ENCODE measurements around the gene MSH3. TPM values are rescaled to one million over a fixed set of nuclear protein-coding genes. Genes with fewer than 3 reads are reported as not detected.
"Not testable (repeated sequence)": the region's sequence is repeated elsewhere in the genome, so short reads cannot be mapped to it uniquely, and the experiment has no call there.

MSH3 gene
- total RNA-seq, 1 donor from 2014 or later: 17.6 TPM

DNA sequence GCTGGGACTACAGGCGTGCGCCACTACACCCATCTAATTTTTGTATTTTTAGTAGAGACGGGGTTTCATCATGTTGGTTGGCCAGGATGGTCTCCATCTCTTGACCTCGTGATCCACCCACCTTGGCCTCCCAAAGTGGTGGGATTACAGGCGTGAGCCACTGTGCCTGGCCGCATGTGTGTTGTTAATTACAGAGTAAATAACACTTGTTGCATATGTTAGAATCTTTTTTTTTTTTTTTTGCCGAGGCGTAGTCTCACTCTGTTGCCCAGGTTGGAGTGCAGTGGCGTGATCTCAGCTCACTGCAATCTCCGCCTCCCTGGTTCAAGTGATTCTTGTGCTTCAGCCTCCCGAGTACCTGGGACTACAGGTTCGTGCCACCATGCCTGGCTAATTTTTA is 86.0 kb downstream of the MSH3 start:
- DNase-seq (ENCODE audit: low spot score); intact Hi-C loops (cut with DNase I); ATAC-seq: not testable (repeated sequence)

DNA sequence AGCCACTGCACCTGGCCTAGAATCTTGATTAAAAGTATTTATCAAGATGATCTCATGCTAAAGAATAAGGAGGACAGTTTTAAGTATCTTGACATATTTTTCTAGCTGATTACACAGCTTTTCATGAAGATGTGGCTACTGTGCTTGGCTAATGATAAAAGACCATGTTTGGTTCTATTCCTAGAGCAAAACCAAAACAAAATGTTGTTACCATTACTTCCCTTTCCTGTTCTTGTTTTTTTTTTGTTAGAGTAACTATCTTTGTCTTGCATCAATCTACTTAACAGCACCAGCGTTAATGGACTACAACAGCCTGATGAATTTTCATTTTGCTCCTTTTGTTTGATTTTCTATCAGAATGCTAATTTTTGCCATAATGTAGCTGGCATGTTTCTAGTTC is 86.5 kb downstream of the MSH3 start:
- intact Hi-C loops (cut with DNase I): no loop called here
- ATAC-seq (no peak), DNase-seq (ENCODE audit: low spot score) (no peak)

DNA sequence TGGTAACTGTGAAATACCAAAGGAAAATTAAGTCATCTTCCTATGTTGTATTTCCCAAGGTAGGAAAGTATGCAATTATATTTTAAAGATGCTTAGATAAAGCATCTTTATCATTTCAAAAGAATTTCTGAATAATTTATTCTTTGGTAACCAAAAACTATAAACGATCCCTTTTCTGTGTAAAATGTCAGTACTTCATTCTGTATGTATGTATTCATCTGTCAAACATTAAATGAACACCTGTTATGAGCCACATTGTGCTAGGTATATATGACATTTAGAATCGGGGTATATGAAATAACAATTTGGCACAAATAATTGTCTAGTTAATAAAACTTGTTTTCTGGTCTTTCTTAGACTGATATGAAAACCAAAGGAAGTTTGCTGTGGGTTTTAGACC is 89.7 kb downstream of the MSH3 start:
- ATAC-seq: no peak
- DNase-seq (ENCODE audit: low spot score): no peak
- intact Hi-C loops (cut with DNase I): no loop called here

DNA sequence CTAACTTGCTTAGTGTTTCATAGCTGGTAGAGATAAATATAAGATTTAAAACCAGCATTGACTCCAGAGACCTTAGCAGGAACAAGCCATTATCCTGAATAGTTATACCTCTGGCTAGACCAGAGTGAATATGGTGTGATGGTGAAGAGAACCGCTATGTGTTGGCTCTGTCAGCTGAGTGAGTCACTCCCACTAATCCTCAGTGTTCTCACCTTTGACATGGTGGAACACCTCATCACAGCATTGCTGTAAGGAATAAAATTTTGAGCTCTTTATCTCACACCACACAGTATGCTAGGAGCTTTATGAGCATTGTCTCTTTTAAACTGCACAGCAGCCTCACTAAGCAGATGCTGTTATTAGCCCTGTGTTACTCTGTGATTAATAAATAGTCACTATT is 91.0 kb downstream of the MSH3 start:
- no peak for DNase-seq (ENCODE audit: low spot score)
- intact Hi-C loops (cut with DNase I): no loop called here
- ATAC-seq: no peak

DNA sequence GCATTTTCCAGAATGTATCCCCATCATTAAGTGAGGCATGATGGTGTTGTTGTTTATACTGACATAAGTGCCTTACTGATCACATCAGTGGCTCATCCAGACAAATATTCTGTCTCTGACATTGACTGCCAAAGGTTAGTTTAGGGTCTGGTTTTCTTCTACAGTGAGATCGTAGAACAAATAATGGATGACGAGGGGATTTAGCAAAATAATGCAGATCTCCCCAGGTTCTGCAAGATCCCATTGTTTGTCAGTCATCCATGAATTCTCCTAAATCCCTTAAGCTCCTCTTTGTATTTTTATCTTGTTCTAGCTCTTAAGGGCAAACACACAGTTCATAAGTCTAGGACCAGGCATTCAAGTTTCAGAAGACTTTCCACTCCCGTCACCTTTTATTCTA is 93.5 kb downstream of the MSH3 start:
- DNase-seq (ENCODE audit: low spot score) (no peak), ATAC-seq (no peak)
- intact Hi-C loops (cut with DNase I): no loop called here

DNA sequence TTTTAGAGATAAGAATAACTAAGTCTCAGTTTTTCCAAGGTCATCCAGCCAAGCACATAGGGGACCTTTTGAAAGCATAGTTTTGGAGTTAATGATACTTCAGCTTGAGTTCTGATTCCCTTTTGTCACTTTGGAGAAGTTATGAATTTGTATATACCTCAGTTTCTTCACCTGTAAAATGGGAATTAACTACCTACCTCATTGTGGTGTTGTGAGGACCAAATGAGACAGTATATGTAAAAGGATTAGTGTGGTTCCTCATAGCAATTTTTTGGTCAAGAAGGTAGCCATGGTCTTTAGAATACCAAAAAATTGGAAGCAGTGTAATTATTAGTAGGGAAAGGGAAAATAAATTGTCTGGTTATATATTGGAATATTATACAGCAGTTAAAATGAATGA is 98.0 kb downstream of the MSH3 start:
- intact Hi-C loops (cut with DNase I): no loop called here
- no peak for ATAC-seq
- DNase-seq (ENCODE audit: low spot score): no peak

DNA sequence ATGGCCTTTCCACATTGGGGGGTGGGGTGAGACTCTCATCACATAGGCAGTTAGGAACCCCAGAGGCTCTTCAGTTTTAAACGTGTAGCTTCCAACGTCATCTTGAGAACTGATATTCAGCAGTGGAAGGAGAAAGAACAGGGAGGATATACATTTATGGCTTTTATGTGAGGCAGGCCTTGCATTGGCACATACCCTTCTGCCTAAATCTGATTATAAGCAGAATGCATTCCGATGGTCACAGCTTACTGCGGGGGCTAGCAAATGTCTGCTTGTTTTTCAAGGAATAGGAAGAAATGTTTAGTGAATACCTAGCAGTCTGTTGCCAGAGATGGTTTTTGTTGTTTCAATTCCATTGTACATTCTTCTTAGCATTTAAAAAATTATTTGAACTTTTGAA is 99.3 kb downstream of the MSH3 start:
- DNase-seq (ENCODE audit: low spot score) (no peak), ATAC-seq (no peak)
- intact Hi-C loops (cut with DNase I): no loop called here

DNA sequence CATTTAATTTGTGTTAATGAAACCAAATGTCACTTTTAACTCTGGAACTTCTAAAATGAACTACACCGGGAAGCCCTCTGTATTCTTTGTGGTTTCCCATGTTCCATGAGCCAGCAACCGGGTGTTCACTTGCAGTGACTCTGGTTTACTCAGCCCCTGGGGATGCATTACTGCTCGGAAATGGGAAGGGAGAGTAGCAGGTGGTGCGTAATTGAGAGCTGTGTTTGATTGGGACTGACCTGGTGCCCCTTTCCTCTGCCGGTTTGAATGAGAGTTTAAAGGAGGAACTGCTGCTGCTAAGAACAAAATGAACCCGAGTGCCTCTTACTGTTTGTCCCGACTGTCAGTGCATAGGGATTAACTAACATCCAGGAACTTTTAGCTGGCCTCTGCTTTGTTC is 100.4 kb downstream of the MSH3 start:
- peak; percentile 68 for DNase-seq (ENCODE audit: low spot score)

DNA sequence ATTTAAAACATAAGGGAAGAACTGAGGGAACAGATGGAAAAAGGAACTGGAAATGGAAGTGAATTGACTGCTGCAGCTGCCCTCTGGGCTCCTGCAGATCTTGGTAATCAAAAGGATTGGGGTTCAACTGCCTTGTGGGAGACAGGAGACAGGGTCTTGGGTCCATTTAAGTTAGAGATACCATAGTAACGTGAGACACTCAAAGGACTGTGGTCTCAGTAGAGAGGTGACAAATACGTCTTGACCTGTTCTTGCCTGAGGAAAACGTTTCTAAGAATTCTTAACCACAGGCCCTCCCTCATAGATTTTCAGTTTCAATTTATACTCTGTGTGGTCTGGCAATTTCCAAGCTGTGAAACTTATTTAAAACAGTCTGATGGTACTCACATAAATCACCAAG is 101.2 kb downstream of the MSH3 start:
- ATAC-seq (peak; percentile 78), DNase-seq (ENCODE audit: low spot score) (no peak)
- intact Hi-C loops (cut with DNase I): no loop called here

More for the DNA sequence above, 100.4 kb downstream of the MSH3 start:
- intact Hi-C loops (cut with DNase I): no loop called here
- peak; percentile 95 for ATAC-seq

DNA sequence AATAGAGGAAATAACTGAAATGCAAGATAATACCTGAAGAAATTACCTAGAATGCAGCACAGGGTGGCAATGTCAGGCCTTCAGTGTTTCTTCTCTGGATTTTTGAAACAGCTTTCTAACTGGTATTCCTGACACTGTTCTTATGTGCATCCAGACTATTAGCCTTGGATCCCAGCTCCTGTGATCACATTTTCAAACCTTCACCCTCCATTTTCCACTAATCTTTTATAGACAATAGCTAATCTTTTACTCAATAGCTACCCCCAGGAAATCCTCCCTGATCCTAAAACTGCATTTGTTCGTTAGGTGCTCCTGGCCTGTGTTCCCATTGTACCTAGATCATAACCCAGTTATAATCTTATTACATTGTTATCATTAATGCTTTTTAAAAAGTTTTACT is 101.8 kb downstream of the MSH3 start:
- DNase-seq (ENCODE audit: low spot score) (no peak), ATAC-seq (no peak)
- intact Hi-C loops (cut with DNase I): no loop called here

DNA sequence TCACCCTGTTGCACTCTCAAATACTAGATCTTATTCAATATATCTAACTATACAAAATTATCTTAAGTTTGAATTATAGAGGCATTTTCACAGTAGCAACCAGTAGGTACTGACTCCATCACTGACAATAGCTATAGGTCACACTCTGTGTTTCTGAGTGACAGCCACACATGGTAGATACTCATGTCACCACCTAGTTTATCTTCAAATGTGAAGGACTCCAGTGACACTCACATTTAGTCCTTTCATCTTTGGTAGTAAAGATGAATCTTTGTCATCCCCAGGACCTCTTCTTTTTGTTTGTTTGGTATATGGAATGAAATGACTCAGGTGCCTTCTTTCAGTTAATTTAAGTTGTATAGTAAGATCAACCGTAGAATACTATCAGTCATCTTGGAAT is 102.8 kb downstream of the MSH3 start:
- ATAC-seq (no peak), DNase-seq (ENCODE audit: low spot score) (no peak)
- intact Hi-C loops (cut with DNase I): no loop called here

DNA sequence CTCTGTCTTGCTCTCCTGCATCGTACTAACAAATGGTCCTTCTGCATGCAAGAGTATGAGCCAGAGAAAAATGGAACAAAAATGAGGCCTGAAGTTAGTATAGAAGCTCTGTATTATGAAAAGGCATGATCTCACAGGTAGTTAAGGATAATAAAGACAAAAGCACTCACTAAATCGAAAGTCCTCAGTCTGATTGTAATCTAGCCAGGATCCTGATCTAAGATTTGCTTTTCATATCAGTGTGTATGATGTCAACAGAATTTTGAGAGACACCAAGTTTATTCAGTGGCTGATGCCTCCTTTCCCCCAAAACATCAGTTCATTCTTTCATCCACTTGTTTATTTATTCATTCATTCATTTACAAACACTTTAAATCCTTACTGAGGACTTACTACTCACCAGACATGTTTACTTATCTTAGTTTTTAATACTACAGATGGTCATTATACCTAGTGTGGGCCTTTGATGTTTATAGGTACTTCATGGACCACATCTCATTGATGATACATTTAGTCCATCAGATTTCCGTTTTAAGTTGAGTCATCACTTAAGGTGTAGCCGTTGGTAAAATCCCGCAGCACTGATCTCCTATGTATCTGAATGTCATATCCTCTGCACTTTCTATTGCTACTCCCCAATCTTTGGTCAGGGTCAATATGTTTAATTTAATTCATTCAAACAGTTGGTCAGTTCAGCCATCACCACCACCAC is 105.6 kb downstream of the MSH3 start:
- intact Hi-C loops (cut with DNase I): no loop called here
- DNase-seq (ENCODE audit: low spot score) (no peak), ATAC-seq (no peak)

DNA sequence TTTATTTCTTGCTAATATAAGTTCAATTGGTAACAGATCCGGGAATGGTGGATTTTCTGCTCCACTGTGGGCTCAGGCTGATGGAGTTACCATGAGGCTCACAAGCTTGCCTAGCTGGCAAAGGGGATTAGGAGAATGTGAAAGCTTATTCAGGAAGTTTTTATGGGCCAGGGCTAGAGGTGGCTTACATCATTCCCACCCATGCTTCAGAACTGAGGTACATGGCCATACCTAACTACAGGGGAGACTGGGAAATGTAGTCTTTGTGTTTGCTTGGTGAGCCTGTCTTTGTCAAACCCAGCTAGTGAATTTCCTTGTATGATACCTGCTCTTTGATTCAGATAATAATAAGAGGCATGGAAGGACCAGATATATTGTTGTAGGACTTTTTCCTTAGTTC is 106.2 kb downstream of the MSH3 start:
- no peak for DNase-seq (ENCODE audit: low spot score)
- intact Hi-C loops (cut with DNase I): no loop called here
- ATAC-seq: no peak

DNA sequence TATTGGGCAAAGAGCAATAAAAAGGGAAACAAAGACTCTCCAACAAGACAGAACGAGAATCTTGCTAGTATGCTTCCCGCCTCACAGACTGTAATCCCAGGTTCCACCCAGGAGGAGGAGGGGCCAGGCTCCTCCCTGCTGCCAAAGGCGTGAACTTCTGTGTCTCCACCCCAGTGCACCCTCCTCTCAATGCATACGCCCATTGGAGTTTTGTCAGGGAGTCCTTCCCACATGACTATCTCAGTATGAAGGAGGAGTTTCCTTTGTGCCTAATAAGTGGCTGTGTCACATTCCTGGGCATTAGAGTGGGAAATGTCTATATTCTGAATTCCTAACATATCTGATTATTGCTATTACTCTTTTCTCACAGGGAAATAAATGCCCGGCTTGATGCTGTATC is 106.7 kb downstream of the MSH3 start:
- ATAC-seq (no peak), DNase-seq (ENCODE audit: low spot score) (no peak)
- intact Hi-C loops (cut with DNase I): no loop called here

DNA sequence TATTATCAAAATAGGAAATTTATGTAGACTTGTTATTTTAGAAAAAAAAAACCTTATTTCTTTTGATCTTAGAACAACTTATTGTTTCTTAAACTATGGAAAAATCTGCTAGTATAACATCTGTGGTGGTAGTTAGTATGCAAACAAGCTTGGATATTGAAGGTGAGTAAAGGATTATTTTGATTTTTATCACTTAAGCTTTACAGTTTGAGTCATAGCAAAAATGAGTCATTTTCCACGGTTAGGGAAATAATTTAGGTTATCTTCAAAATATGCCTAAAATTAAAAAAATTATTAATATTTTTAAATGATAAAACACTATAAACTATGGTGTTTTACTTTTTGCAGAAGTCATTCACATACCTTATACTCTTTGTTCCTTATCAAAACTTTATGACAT is 107.5 kb downstream of the MSH3 start:
- intact Hi-C loops (cut with DNase I): no loop called here
- ATAC-seq (no peak), DNase-seq (ENCODE audit: low spot score) (no peak)

DNA sequence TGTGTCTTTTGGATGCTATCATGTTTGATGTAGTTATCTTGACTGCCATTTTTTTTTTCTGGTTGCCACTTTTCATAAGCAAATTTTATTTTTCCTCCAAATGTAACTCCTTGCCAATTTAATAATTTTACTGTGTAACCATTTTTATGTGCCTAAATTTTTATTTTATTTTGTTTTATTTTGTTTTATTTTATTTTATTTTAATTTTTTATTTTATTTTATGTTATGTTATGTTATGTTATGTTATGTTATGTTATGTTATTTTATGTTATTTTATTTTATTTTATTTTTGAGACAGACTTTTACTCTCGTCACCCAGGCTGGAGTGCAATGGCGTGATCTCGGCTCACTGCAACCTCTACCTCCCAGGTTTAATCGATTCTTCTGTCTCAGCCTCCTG is 108.1 kb downstream of the MSH3 start:
- ATAC-seq: no peak
- DNase-seq (ENCODE audit: low spot score): no peak
- intact Hi-C loops (cut with DNase I): no loop called here

DNA sequence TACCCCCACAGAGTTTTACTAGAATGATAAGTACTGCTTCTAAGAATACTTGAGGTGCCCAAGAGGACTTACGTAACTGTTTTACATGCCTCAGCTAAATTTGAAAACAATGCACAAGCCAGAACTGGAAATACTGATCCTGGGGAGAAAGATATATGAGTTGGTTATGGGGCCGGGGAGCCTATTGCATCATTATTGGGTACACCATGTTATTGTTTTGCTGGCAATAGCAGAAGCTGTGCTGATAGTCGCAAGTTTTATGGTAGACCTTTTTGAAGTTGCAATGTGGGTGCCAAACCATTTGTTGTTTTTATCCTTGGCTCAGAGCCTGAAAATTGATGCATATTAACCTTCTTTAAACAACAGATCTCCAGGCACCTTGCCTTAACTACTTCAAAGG is 108.8 kb downstream of the MSH3 start:
- no peak for DNase-seq (ENCODE audit: low spot score)
- ATAC-seq: no peak
- intact Hi-C loops (cut with DNase I): no loop called here

DNA sequence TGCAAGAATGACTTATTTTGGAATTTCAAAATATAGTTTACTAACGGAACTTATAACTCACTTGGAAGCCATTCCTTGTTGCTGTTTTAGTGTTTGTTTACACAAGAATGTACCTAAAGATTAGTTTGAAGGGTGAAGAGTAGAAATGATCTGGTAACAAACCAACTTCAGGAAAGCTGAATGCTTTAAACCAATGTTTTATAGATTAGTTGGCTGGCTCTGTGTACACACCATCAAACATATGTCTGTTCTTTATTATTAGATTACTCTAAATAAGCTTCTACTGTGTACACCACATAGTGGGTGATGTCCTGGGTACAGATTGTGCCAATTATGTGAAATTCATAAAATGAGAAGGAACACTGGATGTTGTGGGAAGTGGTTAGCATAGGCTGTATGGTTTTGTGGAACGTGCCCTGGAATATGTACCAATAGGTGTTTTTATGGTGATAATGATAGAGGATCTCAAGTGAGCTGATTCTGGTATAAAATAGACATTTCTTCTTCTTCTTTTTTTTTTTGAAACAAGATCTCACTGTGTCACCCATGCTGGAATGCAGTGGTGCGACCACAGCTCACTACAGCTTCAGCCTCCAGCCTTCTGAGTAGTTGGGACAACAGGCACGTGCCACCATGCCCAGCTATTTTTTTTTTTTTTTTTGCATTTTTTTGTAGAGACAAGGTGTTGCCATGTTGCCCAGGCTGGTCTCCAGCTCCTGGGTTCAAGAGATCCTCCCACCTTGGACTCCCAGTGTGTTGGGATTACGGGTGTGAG is 109.6 kb downstream of the MSH3 start:
- DNase-seq (ENCODE audit: low spot score): no peak
- ATAC-seq: no peak
- intact Hi-C loops (cut with DNase I): no loop called here

DNA sequence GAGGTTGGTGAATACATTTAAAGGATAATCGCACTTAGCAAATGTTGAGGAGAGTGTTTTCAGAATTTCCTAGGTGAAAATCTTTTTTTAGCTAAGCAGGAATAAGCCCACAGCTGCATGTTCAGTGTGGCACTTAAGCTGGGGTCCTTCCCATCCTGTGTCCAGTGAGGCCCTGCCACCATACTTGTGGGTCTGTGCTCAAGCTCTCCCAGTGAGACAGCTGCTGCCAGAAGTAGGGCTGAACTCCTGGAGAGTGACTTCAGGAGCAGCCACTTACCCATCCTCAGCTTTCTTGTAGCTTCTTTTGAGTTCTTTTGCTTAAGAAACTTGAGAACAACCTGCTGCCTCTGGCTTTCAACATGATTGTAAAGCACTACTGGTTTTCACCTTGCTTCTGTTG is 110.3 kb downstream of the MSH3 start:
- intact Hi-C loops (cut with DNase I): no loop called here
- DNase-seq (ENCODE audit: low spot score) (no peak), ATAC-seq (no peak)

DNA sequence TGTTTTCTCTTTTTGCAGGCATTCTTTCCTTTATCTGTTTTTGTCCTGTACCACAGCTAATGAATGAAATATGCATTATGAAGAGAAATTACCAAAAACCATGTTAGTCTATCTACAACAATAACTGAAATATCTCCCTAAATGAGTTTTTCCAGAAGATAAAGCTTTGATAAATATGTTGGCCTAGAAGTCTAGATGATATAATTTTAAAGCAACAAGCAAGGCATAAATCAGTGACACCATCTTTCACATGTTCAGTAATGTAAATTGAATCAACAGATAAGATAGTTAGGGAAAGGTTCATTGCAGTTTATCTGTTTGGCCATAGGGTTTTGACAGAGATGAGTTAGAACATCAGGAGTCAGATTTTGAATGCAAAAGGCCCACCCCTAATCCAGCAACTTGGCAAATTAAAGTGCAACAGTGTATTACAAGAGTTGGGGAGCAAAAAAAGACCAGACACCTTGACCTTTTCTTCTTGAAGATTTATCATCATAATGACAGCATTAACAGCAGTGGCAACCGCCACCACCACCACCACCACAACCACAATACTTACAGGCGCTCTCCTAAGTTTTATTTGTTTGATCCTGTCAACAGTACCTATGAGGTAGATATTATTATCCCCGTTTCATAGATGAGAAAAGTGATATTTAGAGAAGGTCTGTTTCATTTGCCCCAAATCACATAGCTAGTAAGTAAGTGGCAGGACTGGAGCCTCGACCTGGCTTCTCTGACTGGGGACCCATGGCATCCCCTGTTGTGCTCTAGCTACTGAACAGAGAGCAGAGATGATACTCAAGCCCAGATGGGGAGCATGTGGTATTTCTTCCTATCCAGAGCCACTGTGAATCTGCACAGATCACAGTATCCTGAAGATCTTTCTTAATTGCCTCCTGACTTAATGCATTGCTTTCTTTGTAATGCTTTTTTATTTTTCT is 123.2 kb downstream of the MSH3 start:
- DNase-seq (ENCODE audit: low spot score): no peak
- intact Hi-C loops (cut with DNase I): no loop called here
- no peak for ATAC-seq

Measured in sciatic nerve (tissue), 2 donors.